Retinal pigment epithelial cell (primary cell): ENCODE results near the gene EMILIN3.

Experiments used
- DNase-seq: peaks from one replicate; pipeline ENCODE4 v3.0.0-alpha.2; 2010; ENCODE audit warnings: low read depth
- H3K4me3 ChIP-seq: 2 replicates; pipeline ENCODE4 v1.5.1; 2011; ENCODE audit warnings: mild to moderate bottlenecking, low read length, control low read depth, moderate library complexity
- TF ChIP-seq, protein P1 (sequence below): conservative IDR thresholded peaks from 2 replicates; pipeline ENCODE4 v1.5.1; 2011; ENCODE audit warnings: low read depth, low read length, control low read depth, inconsistent platforms

EMILIN3 gene

DNA sequence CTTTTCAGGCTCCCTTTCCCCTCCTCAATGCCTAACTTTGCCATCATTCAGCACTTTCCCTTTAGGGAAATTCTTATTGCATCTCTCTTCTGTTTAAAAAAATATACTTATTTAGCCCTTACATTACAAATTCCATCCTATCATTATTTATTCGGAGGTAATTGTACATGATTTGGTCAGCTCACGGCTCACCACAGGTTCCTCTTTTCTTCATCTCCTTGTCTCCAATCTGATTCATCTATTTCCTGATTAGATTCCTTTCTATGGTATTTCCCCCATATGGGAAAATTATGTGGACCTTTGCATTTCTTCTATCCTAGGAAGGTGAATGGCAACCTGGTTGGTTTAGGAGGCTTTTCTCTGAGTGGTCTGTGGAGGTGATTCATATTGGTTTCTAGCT, 12.9 kb upstream of the EMILIN3 start:
- TF ChIP-seq, protein P1, sequence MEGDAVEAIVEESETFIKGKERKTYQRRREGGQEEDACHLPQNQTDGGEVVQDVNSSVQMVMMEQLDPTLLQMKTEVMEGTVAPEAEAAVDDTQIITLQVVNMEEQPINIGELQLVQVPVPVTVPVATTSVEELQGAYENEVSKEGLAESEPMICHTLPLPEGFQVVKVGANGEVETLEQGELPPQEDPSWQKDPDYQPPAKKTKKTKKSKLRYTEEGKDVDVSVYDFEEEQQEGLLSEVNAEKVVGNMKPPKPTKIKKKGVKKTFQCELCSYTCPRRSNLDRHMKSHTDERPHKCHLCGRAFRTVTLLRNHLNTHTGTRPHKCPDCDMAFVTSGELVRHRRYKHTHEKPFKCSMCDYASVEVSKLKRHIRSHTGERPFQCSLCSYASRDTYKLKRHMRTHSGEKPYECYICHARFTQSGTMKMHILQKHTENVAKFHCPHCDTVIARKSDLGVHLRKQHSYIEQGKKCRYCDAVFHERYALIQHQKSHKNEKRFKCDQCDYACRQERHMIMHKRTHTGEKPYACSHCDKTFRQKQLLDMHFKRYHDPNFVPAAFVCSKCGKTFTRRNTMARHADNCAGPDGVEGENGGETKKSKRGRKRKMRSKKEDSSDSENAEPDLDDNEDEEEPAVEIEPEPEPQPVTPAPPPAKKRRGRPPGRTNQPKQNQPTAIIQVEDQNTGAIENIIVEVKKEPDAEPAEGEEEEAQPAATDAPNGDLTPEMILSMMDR = no peak
- DNase-seq = no peak
- H3K4me3 ChIP-seq = no peak overlapping the region

DNA sequence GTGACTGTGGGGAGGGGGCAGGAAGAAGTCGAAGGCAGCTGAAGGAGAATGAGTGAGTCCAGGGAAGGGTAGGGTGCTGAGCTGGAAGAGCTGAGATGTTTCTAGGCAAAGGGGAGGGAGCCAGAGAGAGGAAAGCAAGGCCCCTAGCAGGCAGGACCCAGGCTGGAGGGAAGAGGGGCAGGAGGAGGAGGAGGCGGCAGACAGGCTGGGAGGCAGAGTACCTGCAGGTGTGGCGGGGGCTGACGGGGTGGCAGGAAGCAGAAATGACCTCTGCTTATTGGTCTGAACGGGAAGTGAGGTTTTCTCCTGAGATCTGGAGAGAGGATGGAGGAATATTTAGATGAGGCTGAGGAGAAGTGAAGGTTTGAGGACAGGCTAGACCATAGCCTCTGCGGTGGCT, 10.7 kb upstream of the EMILIN3 start:
- H3K4me3 ChIP-seq = no peak overlapping the region
- TF ChIP-seq, protein P1 = no peak
- no peak for DNase-seq

DNA sequence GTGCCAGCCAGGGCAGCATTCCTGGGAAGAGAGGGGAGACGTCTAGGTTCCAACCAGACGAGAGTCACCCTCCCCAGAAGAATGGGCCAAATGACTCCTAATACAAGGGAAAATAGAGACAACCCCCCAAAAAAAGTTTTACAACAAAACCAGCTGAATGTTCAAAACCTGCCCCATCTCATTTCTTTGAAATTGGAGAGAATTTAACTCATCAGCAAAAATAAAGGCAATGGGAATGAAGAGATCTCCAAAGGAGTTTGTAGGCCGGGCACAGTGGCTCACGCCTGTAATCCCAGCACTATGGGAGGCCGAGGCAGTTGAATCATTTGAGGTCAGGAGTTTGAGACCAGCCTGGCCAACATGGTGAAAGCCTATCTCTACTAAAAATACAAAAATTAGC, 9.7 kb upstream of the EMILIN3 start:
- no peak for DNase-seq
- H3K4me3 ChIP-seq = no peak overlapping the region
- TF ChIP-seq, protein P1 = no peak

DNA sequence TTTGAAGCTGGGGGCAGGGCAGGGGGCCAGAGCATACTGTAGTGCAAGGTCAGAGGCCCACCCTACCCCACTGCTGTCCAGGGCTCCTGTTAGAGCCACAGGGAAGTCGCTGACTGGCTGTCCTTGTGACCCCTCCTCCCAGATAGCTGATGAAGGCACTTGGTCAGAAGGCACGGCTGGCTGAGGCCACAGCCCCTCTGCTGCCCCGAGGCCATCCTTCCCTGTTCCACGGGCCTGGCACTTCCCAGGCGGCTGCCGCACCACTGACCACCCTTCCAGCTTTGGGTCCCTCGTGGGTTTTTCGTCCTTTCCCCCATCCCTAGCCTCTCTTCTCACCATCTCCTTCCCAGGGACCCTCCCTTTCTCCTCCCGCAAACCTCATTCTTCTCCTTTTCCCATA, 9.2 kb upstream of the EMILIN3 start:
- TF ChIP-seq, protein P1 = no peak

DNA sequence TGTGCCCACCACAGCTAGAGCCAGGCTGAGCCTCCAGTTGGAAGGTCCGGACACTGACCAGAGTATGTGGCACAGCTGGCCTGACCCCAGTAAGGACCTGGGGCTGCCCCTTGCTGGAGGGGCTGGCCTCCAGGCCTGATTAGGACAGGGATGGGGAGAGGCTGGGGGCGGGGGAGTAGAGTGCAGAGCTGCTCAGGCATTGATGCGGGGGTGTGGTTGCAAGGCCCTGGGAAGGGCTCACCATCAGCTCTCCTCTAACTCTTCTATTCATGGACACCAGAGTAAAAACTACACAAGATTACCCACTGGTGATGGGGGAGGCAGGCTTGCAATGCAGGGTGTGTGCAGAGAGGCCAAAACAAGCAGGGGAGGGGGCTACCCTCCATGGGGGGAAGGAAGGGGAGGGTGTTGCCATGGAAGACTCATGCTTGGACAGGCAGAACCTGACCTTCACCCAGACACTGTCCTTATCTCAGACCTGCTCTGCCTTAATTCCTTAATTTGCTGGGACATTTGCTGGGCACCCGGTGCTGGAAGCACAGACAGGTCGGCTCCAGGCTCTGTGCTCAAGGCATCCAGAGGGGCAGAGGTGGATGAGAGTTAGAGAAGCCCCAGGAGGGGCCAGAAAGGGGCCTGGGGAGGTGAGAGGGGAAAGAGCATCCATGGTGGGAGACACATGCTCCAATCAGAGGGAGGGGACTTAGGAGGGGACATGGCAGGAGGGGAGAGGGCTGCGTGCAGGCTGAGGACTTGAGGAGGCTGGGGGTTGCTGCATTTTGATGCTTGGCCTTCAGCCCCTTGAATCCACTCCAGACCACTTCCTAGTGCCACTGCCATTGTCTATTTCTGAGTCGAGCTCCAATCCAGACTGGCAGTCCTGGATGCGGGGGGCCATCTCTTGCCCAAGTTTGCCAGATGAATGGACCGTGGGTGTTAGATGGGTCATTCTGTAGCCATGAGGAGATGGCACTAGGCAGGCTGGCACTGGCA, 7.6 kb upstream of the EMILIN3 start:
- no peak for DNase-seq
- TF ChIP-seq, protein P1 = no peak

More for the DNA sequence above, 9.2 kb upstream of the EMILIN3 start:
- no peak for DNase-seq
- no peak overlapping the region for H3K4me3 ChIP-seq

DNA sequence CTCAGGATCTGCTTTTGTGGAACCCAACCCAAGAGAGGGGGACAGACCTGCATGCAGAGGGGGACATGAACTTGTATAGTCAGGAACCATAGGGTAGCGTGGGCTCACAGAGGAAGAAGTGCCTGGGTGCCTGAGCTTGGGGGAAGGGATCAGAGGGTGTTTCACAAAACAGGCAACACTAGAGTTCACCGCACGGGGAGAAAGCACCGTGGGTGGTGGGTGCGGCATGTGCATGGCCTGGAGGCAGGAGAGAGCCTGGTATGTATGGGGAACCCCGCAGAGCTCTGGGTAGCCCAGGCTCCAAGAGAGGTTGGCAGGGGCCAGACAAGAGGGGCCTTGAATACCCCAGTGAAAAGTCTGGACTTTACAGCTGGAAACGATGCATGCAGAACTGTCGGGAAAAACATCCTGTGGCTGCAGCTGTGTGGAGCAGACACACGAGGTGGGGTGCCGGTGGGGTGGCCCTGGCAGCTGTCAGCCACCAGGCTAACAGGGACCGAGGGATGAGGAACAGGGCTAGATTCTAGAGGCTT, 6.7 kb upstream of the EMILIN3 start:
- DNase-seq = no peak
- TF ChIP-seq, protein P1 = no peak
- H3K4me3 ChIP-seq = no peak overlapping the region

More for the DNA sequence above, 7.6 kb upstream of the EMILIN3 start:
- H3K4me3 ChIP-seq = no peak overlapping the region
